NCI-H460 (cell line): ENCODE data around the gene CALCOCO1. TPM values are rescaled to one million over a fixed set of nuclear protein-coding genes. Genes with fewer than 3 reads are reported as not detected.
"Not testable (repeated sequence)": the region's sequence is repeated elsewhere in the genome, so short reads cannot be mapped to it uniquely, and the experiment has no call there.

Experiments used
- DNase-seq: peaks from one replicate; pipeline ENCODE4 v3.0.0-alpha.2; 2016; ENCODE audit warnings: low read depth; ENCODE audit errors: extremely low read depth
- total RNA-seq: library from RNA; depleted of rRNA; stranded (reverse); fragments of >200 nt; shearing (Covaris generic); gene quantifications from 2 replicates; pipeline ENCODE4 v1.2.3, GENCODE V29; 2014

CALCOCO1 gene
- total RNA-seq, 1 experiment from 2014 or later = 34.1 TPM

DNA sequence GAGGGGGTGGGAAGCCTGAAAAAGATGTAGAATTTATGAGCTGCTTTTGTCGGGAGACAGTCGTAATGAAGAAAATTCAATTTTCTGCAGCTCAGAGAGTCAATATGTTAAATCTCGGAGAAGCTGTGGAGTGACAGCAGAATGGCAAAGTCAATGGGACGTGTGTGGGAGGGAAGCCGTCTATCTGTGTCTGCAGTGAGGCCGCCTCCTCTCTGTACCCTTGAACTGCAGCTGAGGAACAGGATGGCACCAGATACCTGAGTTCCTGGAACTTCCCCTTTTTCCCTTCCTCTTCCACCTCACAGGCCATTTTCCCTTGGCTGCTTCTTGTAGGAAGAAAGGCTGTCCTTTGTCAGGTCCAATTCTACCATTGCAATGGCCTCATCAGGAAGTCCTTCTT is 9.3 kb upstream of the CALCOCO1 start:
- DNase-seq = no peak

DNA sequence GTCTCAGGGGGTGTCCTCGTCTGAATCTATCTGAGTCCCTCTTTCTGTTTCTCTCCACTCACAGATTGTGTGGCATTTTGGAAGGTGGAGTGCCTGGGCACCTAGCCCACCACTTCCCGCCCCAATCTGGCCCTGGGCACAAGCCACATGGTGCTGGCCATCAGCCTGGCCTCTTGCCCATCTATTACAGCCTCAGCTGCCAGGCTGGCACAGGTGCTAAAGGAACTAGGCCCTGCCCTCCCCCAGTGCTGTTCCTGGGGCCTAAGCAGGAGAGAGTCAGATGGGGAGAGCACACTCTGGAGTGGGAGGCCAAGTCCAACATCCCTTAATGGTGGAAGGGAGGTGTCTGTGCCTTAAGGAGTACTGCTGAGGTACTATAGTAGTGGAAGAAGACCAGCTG is 8.3 kb upstream of the CALCOCO1 start:
- DNase-seq = no peak

DNA sequence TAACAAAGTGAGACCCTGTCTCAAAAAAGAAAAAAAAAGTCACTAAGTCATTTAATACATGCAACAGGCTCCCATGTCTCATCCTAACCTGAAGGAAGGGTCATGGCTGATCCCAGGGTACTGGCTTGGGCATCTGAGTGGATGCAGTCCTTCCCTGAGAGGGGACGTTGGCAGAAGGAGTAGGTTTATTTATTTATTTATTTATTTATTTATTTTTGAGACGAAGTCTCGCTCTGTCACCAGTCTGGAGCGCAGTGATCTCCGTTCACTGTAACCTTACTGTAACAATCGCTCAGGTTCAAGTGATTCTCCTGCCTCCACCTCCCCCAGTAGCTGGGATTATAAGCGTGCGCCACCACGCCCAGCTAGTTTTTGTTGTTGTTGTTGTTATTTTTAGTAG is 7.2 kb upstream of the CALCOCO1 start:
- no peak for DNase-seq

DNA sequence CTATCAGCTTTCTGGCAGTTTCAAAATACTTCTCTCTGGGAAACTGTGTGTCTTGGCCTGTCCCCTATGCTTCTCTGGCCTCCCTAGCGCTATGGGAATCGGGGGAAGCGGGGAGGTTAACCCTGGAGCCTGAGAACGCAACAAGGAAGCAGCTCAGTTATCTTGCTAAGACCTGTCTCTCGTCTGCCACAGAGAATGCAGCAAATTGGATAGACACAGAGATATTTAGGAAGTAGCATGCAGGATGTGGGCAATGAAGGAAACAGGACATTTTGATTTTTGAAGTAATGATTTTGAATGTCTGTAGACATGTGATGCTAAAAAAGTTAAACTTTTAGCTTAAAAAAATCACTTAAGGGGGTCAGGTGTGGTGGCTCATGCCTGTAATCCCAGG is 6.6 kb upstream of the CALCOCO1 start:
- DNase-seq = no peak

DNA sequence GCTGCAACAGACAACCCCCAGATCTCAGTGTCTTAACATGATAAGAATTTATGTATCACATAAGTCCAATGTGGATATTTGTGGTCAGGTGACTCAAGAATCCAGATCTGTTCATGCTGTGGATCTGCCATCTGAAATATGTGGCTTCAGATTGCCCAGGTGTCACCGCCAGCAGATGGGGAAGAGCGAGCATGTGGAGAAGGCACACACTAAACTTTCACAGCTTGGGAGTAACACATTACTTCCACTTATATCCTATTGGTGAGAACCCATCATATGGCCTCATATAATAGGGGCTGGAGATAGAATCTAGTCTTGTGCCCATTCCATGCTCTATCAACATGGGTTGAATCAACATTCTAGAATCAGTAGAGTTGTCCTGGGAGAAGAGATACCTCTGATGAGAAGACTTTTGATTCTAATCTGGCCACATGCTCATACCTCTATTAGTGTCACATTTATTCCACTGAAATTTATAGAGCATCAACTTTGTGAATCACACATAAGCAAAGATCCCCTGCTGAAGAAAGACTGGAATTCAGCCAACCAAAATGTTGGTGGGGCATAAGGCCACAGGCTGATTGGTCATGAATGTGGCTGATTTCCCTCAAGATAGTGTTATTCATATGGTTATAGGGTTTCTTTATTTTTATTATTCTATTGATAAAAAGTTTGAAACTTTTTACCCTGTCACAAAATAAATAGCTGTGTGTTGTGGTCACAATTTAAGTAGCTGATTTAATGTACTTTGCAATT is 6.0 kb upstream of the CALCOCO1 start:
- no peak for DNase-seq

DNA sequence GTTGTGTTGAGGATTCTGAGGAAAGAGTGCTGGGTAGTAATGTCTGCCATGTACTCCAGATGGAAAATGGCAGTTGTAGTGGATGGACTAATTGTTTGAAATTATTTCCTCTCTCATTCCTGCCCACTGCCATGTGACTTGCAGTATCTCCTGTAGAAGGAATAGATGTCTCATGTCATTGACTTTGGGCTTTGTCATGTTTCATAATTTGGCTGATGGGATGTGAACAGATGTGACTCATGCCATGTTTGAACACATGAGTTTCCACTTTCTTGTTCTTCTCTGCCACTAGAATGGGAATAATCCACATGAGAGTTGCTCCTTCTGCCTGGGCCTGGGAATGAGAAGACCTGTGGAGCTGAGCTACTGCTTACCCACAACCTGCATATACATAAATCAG is 2.4 kb upstream of the CALCOCO1 start:
- no peak for DNase-seq

DNA sequence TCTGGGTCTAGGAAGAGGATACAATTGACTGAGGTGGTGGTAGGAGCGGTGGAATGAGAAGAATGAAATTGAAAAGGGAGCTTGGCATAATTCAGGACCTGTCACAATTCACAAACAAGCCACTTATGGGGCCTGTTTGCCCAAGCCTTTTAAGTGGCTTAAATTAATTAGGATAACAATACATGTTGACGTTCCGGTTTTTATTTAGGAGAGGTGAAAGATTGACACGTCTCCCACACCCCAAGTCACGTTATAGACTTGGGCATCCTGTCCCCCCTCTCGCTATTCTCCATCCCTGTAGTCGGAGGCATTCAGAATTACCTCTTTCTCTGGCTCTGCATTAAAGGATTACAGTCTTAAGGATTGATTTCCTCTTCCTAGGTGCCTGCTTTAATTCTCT is 954 bp upstream of the CALCOCO1 start:
- DNase-seq = no peak

DNA sequence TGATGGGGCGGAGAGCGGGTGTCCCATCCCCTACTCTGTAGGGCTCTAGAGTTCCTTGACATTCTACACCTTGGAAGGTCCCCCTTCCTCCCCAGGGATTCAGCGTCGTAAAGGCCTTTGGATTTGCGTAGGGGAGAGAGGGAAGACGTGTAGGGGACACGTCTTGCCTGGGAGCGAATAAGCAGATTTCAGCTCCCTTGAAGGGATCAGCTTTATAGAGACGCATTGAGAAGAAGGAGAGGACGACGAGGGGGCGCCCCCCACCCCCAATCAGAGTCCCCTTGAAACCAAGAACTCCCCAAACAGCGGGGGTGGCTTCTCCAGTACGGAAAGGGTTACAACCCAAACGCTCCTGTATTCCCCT is 324 bp downstream of the CALCOCO1 start:
- DNase-seq = no peak

DNA sequence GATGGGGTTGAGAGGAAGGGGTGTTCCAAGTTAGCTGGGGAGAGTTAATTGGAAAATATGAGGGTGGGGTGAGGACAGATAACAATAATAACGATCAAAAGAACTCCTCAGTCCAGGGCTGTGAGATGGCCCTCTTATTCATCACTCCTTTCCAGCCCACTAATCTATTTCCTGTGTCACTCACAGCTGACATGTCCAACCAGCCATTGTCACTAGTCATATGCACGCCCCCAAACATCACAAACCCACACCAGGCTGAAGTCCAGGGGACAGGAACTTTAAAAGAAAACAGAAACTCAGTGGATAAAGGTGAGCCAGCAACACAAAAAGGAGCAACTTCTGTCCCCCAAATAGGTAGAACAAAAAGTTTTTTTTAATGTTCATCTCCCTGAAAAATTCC is 911 bp downstream of the CALCOCO1 start:
- no peak for DNase-seq

DNA sequence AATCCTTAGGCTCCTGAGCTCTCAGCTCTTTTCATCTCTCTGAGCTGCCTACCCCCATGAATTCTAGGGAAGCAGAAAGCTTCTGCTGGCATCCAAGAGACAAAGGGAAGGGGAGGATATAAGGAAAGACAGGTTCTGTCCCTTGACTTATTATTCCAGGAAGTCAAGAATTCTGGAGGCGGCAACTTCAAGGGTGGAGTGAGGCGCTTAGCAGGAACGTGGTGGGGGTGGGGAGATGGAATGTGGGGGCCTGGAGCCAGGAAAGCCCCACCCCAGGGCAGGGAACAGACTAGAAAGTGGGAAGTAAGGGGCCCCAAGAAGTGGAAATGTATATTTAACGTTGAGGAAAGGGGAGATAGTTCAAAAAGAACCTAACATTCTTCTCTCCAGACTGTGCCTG is 1.4 kb downstream of the CALCOCO1 start:
- DNase-seq = no peak

DNA sequence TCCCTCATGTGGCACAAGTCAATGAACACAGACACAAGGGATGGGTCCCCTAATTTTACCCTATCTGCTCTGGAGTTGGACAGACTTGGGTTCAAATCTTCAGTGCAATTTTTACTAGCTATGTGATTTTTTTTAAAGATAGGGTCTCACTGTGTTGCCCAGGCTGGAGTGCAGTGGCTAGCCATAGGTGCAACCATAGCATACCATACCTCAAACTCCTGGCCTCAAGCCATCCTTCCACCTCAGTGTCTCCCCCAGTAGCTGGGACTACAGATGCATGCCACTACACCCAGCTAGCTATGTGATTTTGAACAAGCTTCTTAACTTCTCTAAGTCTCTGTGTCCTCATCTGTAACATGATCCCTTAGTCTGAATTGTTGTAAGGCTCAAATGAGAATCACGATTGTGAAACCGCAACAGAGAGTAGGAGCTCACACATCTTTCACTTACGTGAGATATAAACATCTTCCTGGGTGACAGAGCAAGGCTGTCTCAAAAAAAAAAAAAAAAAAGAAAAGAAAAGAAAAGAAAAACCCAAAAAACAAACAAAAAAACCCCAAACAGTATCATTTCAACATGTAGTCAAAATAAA is 4.7 kb downstream of the CALCOCO1 start:
- peak; percentile 42 for DNase-seq

DNA sequence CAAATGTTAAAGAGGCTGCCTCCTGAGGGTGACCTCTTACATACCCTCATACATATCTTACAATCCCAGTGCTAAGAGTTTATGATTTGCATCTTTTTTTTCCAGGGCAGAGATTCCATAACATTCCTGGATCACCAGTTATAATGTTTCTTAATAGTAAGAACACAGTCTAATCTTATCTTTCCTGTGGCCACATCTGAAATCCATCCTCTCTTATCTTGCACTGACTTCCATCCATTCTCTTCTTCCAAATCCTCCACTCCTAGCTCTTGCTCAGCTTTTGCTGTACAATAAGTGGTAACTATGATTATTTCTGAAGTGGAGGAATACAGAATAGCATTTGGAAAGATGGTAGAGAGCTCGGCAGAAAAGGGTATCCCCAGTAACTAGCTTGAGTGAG is 6.3 kb downstream of the CALCOCO1 start:
- no peak for DNase-seq

DNA sequence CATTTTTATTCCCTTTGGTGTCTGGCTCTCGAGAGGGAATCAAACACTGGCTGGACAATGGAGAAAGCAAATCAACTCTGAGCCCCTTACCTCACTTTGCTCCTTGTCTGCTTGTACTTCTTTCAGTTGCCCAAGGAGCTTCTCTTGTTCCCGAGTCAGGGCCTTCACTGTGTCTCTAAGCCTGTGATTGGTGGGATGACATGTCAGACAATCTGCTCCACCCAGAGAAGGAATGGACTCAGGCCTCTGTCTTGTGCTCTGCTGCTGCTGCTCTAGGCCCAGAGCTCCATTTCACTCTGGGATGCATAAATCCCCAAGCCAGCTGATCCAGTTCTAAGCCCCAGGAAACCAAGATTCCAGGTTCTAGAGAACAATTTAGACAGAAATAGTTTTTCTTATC is 7.6 kb downstream of the CALCOCO1 start:
- no peak for DNase-seq

DNA sequence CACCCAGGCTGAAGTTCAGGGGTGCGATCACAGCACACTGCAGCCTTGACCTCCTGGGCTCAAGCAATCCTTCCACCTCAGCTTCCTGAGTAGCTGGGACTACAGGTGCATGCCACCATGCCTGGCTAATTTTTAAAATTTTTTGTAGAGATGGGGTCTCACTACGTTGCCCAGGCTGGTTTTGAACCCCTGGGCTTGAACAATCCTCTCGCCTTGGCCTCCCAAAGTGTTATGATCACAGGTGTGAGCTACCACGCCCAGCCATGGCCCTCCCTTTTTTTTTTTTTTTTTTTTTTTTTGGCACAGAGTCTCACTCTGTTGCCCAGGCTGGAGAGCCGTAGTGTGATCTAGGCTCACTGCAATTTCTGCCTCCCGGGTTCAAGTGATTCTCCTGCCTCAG is 8.7 kb downstream of the CALCOCO1 start:
- not testable (repeated sequence) for DNase-seq

DNA sequence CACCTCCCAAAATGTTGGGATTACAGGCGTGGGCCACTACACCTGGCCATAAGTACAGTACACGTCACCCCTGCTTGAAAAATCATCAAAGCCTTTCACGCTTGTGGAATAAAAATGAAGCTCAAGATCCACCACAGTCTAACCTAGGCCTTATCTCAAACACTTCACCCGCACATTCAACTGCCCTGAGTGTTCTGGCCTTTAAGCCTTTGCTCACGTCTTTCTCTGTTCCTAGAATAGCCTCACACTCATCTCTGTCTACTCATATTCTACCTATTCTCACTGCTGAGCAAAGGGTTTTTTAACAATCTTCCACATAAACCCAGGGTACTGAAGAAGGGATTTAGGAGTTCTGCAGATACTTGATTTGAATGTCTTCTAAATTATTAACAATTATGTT is 9.9 kb downstream of the CALCOCO1 start:
- no peak for DNase-seq

DNA sequence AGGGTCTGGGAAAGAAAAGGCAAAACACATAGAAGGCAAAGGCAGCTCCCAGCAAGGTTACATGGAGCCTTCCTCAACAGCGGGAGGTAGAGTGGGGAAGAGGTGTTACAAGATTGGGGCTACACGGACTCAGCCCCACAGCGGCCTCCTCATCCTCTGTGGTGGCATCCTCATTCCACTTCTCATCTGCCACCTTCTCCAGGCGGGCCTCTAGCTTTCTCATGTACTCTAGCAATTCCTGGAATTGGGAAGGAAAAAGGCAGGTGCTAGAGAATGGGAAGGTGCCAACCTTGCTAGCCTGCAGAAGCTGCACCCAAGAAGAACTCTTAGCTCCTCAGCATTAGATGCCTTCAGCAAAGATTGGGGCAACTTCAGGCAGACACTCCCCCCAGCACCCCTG is 13.2 kb downstream of the CALCOCO1 start:
- no peak for DNase-seq

DNA sequence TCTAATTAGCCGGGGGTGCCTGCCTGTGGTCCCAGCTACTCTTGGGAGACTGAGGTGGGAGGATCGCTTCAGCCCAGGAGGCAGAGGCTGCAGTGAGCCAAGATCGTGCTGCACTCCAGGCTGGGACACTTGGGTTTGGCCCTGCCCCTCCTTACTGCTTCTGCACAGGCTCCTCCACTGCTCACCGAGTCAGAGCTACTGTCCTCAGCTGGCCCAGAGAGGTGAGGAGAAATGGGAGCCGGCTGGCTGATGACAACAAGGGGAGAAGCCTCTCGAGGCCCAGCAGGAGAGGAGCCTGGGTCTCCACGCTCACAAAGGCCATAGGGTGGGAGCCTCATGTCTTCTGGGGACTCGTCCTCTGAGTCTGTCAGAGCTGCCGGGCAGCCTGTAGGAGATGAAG is 13.7 kb downstream of the CALCOCO1 start:
- DNase-seq = no peak

DNA sequence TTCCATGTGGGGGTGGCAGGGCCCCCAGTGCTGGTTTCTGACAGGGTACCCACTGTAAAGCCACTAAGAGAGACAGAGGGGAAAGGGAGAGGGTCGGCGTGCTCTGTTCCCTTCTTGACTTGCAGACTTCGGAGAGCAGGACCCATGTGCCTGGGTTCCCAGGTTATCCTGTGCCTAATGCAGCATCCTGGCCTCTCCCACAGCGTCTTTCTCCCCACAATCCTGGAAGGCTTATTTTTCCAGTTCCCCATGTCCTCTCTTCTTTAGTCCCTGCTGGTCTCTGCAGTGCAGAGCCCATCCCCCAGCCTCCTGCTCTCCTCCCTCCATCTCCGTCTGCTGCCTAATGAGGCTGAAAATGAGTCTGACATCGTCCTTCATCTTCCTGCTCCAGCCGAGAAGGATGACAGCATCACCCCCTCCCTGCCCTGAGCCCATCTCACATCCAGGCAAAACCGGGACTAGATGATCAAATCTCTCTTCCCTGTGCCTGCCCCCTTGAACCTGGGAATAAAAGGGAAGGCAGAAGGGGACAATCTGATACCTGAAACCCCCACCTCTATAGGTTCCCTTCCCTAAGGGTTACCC is 15.1 kb downstream of the CALCOCO1 start:
- DNase-seq = no peak

DNA sequence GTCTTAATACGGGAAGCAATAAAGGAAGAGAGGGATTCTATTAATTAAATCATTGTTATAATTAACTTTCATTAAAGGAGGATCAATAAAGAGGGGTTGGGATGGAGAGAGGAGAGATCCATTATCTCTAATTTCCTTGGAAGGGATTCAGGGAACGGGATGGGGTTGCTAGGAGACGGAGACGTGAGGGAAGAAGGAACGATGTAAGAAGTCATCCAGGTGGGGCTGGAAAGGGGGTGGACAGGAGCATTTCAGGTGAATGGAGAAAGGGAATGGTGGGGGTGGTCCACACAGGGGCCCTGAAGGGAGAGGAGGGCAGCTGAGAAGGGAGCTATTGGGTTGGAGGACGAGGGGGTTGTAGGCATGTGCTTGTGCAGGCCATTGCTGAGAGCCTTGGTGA is 17.2 kb downstream of the CALCOCO1 start:
- DNase-seq = no peak

DNA sequence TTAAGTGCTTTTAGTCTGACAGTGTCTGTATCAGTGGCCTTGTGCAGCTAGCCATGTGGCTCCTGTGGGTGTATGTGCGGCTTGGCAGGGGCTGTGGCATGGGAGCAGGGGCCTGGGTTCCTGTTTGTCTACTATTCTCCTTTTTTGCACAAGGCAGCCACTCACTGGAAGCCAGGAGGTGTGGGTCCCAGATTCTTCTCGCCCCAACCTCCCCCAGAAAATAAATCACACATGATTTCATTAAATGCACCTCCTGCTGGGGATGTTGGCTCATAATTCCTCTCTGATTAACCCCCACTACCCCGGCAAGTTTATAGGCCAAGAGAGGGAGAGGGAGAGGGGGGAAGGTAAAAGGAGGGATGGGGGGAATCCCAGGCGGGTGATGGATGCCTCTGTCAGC is 17.6 kb downstream of the CALCOCO1 start:
- DNase-seq = no peak

DNA sequence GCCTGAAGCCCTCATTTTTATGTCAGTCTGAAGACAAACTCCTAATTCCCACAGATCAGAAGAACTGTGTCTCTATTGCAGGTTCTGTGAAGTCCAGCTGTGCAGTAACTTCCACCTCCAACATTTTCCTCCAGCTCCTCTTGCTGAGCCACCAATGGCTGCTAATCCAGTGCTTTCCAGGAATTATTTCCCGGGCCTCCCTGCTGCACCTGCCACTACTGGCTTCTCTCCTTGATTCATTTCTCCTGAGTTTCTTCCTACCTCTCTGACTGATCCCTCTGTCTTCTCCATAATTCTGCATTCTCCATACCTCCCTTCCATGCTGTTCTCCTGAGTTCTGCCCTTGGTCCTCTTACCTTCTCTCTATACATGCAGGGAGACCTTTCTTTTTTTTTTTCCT is 21.2 kb downstream of the CALCOCO1 start:
- no peak for DNase-seq

DNA sequence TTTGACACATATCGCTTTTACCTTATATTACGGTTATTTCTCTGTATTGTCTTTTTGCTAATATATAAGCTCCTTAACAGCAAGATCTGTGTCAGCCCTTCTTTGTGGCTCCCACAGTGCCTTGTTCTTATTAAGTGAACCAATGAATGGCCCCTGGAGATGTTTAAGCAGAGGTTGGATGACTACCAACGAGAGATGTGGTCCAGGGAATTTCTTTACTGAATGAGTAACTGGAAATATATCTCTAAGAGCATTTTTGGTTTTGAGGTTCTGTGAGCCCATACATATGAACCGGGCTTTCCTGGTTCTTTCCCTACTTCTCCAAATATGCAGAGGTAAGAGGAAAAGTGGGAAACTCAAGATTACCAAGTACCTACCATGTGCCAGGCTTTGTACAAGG is 23.5 kb downstream of the CALCOCO1 start:
- DNase-seq = no peak
